Liver (tissue), 10 donors: ENCODE results near the gene RAPGEF2. TPM values are rescaled to one million over a fixed set of nuclear protein-coding genes. Genes with fewer than 3 reads are reported as not detected.

Source experiments
- DNase-seq: peaks from one replicate; pipeline ENCODE4 v3.0.0-alpha.2; 2017; ENCODE audit warnings: low spot score
- H3K27ac ChIP-seq, 2 donors: one replicate each; pipeline ENCODE4 v1.7.0; 2013; ENCODE audit warnings: inconsistent platforms in 2 of 2, low read length in 2 of 2, control low read depth in 1 of 2, low read depth in 1 of 2, mild to moderate bottlenecking in 1 of 2
- H3K27me3 ChIP-seq, 4 donors: one replicate each; pipeline versions ENCODE4 v1.6.1 to v1.7.0; 2013; ENCODE audit warnings: low read length in 3 of 4, inconsistent platforms in 1 of 4, mild to moderate bottlenecking in 1 of 4, moderate library complexity in 1 of 4; ENCODE audit not compliant: control insufficient read depth in 4 of 4, insufficient read depth in 4 of 4
- H3K36me3 ChIP-seq, 4 donors: one replicate each; pipeline versions ENCODE4 v1.6.1 to v1.7.0; 2013; ENCODE audit warnings: low read length in 3 of 4, mild to moderate bottlenecking in 3 of 4, low read depth in 1 of 4, moderate library complexity in 1 of 4; ENCODE audit not compliant: control insufficient read depth in 4 of 4, insufficient read depth in 3 of 4
- H3K4me1 ChIP-seq, 4 donors: one replicate each; pipeline versions ENCODE4 v1.6.1 to v1.7.0; 2013; ENCODE audit warnings: low read length in 3 of 4, mild to moderate bottlenecking in 3 of 4, moderate library complexity in 1 of 4; ENCODE audit not compliant: control insufficient read depth in 4 of 4, insufficient read depth in 4 of 4
- H3K4me3 ChIP-seq, 3 donors: one replicate each; pipeline versions ENCODE4 v1.6.1 to v1.7.0; 2013; ENCODE audit warnings: low read length in 3 of 3, control low read depth in 1 of 3, low read depth in 1 of 3, mild to moderate bottlenecking in 1 of 3
- H3K9ac ChIP-seq, 2 donors: one replicate each; pipeline ENCODE4 v1.7.0; 2013; ENCODE audit warnings: low read length in 2 of 2, mild to moderate bottlenecking in 2 of 2, moderate library complexity in 2 of 2, control low read depth in 1 of 2, low read depth in 1 of 2
- H3K9me3 ChIP-seq, 4 donors: one replicate each; pipeline versions ENCODE4 v1.6.1 to v1.7.0; 2013; ENCODE audit warnings: low read length in 3 of 4; ENCODE audit not compliant: control insufficient read depth in 4 of 4
- CTCF ChIP-seq: fragments of 150-350 bp; IDR thresholded peaks from 2 replicates; pipeline ENCODE4 v1.5.1; 2017; ENCODE audit warnings: improper control_type of control experiment, low read depth, low read length; ENCODE audit not compliant: missing input control
- EGR1 ChIP-seq, 2 donors: IDR thresholded peaks; 2 replicates each; pipeline ENCODE4 v1.6.1; 2016 to 2018; ENCODE audit warnings: antibody characterized with exemption in 2 of 2, low read depth in 2 of 2
- FOXA1 ChIP-seq: IDR thresholded peaks from 2 replicates; pipeline ENCODE4 v1.6.1; 2016; ENCODE audit warnings: antibody characterized with exemption
- FOXA2 ChIP-seq: IDR thresholded peaks from 2 replicates; pipeline ENCODE4 v1.6.1; 2016; ENCODE audit warnings: antibody characterized with exemption
- GABPA ChIP-seq, 2 donors: IDR thresholded peaks in 1 of 2; conservative IDR thresholded peaks in 1 of 2; 2 replicates each; pipeline ENCODE4 v1.6.1; 2016; ENCODE audit warnings: antibody characterized with exemption in 2 of 2, mild to moderate bottlenecking in 1 of 2, moderate library complexity in 1 of 2
- HNF4G ChIP-seq: IDR thresholded peaks from 2 replicates; pipeline ENCODE4 v1.6.1; 2016; ENCODE audit warnings: antibody characterized with exemption
- NR2F2 ChIP-seq: IDR thresholded peaks from 2 replicates; pipeline ENCODE4 v1.6.1; 2016; ENCODE audit warnings: antibody characterized with exemption
- RAD21 ChIP-seq, 2 donors: IDR thresholded peaks; 2 replicates each; pipeline ENCODE4 v1.6.1; 2016; ENCODE audit warnings: antibody characterized with exemption in 2 of 2, mild to moderate bottlenecking in 2 of 2
- RXRA ChIP-seq, 2 donors: IDR thresholded peaks; 2 replicates each; pipeline ENCODE4 v1.6.1; 2017 to 2018; ENCODE audit warnings: antibody characterized with exemption in 2 of 2, mild to moderate bottlenecking in 1 of 2
- SP1 ChIP-seq: IDR thresholded peaks from 2 replicates; pipeline ENCODE4 v1.6.1; 2018; ENCODE audit warnings: antibody characterized with exemption, mild to moderate bottlenecking
- YY1 ChIP-seq: IDR thresholded peaks from 2 replicates; pipeline ENCODE4 v1.6.1; 2016; ENCODE audit warnings: antibody characterized with exemption, mild to moderate bottlenecking
- WGBS: extraction: QIAGEN DNeasy Blood & Tissue Kit; methylation state at CpG from one replicate; pipeline ENCODE4 v1.1.7; 2013; 5-methylcytosine and 5-hydroxymethylcytosine counted together
- polyA plus RNA-seq, 2 donors: library from polyadenylated mRNA; stranded (reverse) in 1 of 2; unstranded in 1 of 2; fragments of 200-250 nt in 1 of 2; fragments of >200 nt in 1 of 2; fragmentation: Nextera tagmentation in 1 of 2; extraction: Ambion mirVana in 1 of 2; gene quantifications; one replicate each; pipeline versions ENCODE4 v1.2.1 to v1.2.3, GENCODE V29; 2013 to 2015
- small RNA-seq: library from RNA; depleted of rRNA; stranded (forward); fragments of <200 nt; gene quantifications from one replicate; pipeline ENCODE3, GENCODE V24; 2014
- total RNA-seq, 2 donors: library from RNA; depleted of rRNA; stranded (reverse); fragments of >200 nt; gene quantifications; one replicate each; pipeline ENCODE4 v1.2.3, GENCODE V29; 2014
- TF ChIP-seq, protein P1 (sequence below): IDR thresholded peaks from 2 replicates; pipeline ENCODE4 v1.6.1; 2016; ENCODE audit warnings: antibody characterized with exemption, mild to moderate bottlenecking
- donor health status: healthy.
- donor health status: healthy.
- donor health status: healthy.
- donor health status: healthy.
- donor health status: healthy.

The RAPGEF2 gene
- total and polyA plus RNA-seq, 4 donors = 7.3 to 90.4 (median 32.2) TPM

- Histone ChIP-seq H3K9me3 (no peaks in the 10 kb centered on the region), H3K4me1 (no peaks in the 10 kb centered on the region), H3K27me3 (no peaks in the 10 kb centered on the region), H3K27ac (no peak overlapping the region), H3K9ac (no peak overlapping the region), H3K4me3 (no peak overlapping the region), H3K36me3 (no peaks in the 10 kb centered on the region)
- TF ChIP-seq FOXA1 = no peak
- TF ChIP-seq, protein P1, sequence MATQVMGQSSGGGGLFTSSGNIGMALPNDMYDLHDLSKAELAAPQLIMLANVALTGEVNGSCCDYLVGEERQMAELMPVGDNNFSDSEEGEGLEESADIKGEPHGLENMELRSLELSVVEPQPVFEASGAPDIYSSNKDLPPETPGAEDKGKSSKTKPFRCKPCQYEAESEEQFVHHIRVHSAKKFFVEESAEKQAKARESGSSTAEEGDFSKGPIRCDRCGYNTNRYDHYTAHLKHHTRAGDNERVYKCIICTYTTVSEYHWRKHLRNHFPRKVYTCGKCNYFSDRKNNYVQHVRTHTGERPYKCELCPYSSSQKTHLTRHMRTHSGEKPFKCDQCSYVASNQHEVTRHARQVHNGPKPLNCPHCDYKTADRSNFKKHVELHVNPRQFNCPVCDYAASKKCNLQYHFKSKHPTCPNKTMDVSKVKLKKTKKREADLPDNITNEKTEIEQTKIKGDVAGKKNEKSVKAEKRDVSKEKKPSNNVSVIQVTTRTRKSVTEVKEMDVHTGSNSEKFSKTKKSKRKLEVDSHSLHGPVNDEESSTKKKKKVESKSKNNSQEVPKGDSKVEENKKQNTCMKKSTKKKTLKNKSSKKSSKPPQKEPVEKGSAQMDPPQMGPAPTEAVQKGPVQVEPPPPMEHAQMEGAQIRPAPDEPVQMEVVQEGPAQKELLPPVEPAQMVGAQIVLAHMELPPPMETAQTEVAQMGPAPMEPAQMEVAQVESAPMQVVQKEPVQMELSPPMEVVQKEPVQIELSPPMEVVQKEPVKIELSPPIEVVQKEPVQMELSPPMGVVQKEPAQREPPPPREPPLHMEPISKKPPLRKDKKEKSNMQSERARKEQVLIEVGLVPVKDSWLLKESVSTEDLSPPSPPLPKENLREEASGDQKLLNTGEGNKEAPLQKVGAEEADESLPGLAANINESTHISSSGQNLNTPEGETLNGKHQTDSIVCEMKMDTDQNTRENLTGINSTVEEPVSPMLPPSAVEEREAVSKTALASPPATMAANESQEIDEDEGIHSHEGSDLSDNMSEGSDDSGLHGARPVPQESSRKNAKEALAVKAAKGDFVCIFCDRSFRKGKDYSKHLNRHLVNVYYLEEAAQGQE = no peak
- no peak for TF ChIP-seq RXRA (IDR thresholded peaks at IDR 0.05)
- TF ChIP-seq EGR1 (IDR thresholded peaks at IDR 0.05; ENCODE audit: low read depth in 2 of 2) = no peak
- no peak for TF ChIP-seq RAD21 (IDR thresholded peaks at IDR 0.05)
- no peak for TF ChIP-seq SP1
- TF ChIP-seq GABPA (IDR thresholded peaks at IDR 0.05 in 1 of 2, conservative IDR thresholded peaks at IDR 0.05 in 1 of 2) = no peak
- TF ChIP-seq YY1 = no peak
- no peak for TF ChIP-seq CTCF
- TF ChIP-seq NR2F2 = no peak
- TF ChIP-seq FOXA2 = no peak
- no peak for TF ChIP-seq HNF4G
- no peak for DNase-seq
- whole genome bisulfite sequencing = 71% methylated on average over 6 of the region's 6 CpGs
Observed at GRCh38 chr4:159401791-159402380, 299.0 kb downstream of the RAPGEF2 start.

Small RNAs within 50 kb of the gene (small RNA-seq; reads per million reads assigned to genes)
- gene AC074344.1 = not detected
- gene MIR3688-1 = not detected
- not detected for gene RF00019
